ENCODE results near the gene BTG4. TPM values are rescaled to one million over a fixed set of nuclear protein-coding genes. Genes with fewer than 3 reads are reported as not detected.

BTG4 gene
- total RNA-seq, 1 donor from 2014 or later = not detected

- intact Hi-C loops (cut with DNase I) = no loop called here
- ATAC-seq (no peak), DNase-seq (ENCODE audit: missing footprints) (no peak)
These were observed 63.2 kb downstream of the BTG4 start for GRCh38 chr11:111448831-111449557.

GRCh38 chr11:111448414-111448813 lies 63.8 kb downstream of the BTG4 start:
- intact Hi-C loops (cut with DNase I) = no loop called here
- ATAC-seq (no peak), DNase-seq (ENCODE audit: missing footprints) (no peak)

GRCh38 chr11:111447931-111448330 lies 64.3 kb downstream of the BTG4 start:
- intact Hi-C loops (cut with DNase I) = no loop called here

DNA sequence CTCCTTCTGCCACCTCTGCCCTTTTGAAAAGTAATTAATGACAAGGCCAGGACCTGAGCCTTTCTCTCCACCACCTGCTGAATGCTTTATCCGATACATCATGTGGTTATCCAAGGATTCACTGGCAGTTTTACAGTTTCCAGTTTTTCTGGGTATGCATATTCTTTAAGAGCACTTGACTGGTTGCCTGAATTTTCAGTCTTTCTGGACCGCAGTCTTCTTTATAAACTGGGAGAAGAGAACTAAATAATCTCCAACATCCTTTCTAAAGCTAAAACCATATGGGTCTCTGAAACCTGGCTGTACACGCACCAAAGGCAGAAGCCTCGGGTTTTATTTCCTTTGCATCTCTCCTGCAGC lies 65.1 kb downstream of the BTG4 start:
- no peak for DNase-seq (ENCODE audit: missing footprints)
- no peak for ATAC-seq
- intact Hi-C loops (cut with DNase I) = no loop called here

More at GRCh38 chr11:111447931-111448330, 64.3 kb downstream of the BTG4 start:
- ATAC-seq (no peak), DNase-seq (ENCODE audit: missing footprints) (no peak)

GRCh38 chr11:111446404-111447111 lies 65.6 kb downstream of the BTG4 start:
- peak; percentile 91 for ATAC-seq
- peak; percentile 77 for DNase-seq (ENCODE audit: missing footprints)
- intact Hi-C loops (cut with DNase I) = loop anchor here (1.0 kb wide), 1 partner anchor 163 kb away; no protein-coding TSS in a partner anchor

DNA sequence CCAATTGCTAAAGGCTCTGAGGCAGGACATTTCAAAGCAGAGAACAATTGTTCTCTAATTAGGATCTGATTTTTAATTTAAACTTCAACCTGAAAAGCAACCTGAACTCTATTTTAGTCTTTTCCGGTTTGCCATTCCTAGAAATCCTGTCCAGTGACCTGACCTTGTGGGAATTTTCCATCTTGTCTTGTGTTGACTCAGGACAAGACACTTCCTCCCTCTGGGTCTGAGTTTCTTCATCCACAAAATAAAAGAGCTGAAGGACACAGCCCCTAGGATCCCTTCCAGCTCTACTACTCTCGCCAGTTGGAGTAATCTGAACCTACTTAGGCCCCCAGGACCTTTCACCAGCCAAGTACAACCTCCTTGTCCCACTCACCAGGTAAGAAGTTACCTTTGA lies 66.6 kb downstream of the BTG4 start:
- intact Hi-C loops (cut with DNase I) = no loop called here
- no peak for ATAC-seq
- DNase-seq (ENCODE audit: missing footprints) = no peak

Small RNA genes lying within 50 kb of the gene (microRNA-seq; reads per million reads assigned to microRNA genes)
- gene MIR34B = 1.1 reads per million
- 1.4 reads per million for gene MIR34C

Other genes starting within 250 kb of the BTG4 start
- 0.65 TPM for gene POU2AF3, start 213.8 kb downstream of the BTG4 start, total RNA-seq
- gene POU2AF1, start 133.1 kb downstream of the BTG4 start, total RNA-seq = 0.24 TPM
- not detected for gene HOATZ, start 2.4 kb upstream of the BTG4 start, total RNA-seq
- gene LAYN, start 28.3 kb upstream of the BTG4 start, total RNA-seq = 3.7 TPM
- gene SIK2, start 90.1 kb upstream of the BTG4 start, total RNA-seq = 15.9 TPM

Measured in Right ventricle myocardium inferior (tissue), 1 donor.